GM12878 (cell line): ENCODE measurements around the gene CLSTN2. TPM values are rescaled to one million over a fixed set of nuclear protein-coding genes. Genes with fewer than 3 reads are reported as not detected.

ENCODE experiments used
- ATAC-seq: fragments of 200-7000 bp; cut with Tn5 transposase; 3 replicates; pipeline ENCODE4 v1.9.1; 2020; ENCODE audit warnings: mild to moderate bottlenecking, moderate library complexity
- BruUV-seq: library from RNA; stranded (reverse); fragments of 400-500 nt; replicated peaks from 2 replicates; lab custom pipeline; 2021; lab: Mats Ljungman, UMichigan
- CTCF ChIA-PET: fragments of 300-600 bp; sonication (Branson Sonifier 250); formaldehyde crosslinking; extraction: SDS; loops from one replicate; lab custom pipeline; 2021; ENCODE audit warnings: inconsistent platforms; lab: Yijun Ruan, JAX
- POLR2A ChIA-PET: fragments of 350-600 bp; formaldehyde crosslinking; extraction: SDS; loops from one replicate; lab custom pipeline; 2021; ENCODE audit warnings: inconsistent platforms; lab: Charles Lee
- RAD21 ChIA-PET: fragments of 300-600 bp; sonication (Branson Sonifier 250); formaldehyde crosslinking; loops from one replicate; lab custom pipeline; 2023; ENCODE audit warnings: antibody characterized with exemption; ENCODE audit not compliant: unreplicated experiment; lab: Charles Lee
- SMC1A ChIA-PET: fragments of 300-600 bp; sonication (Branson Sonifier 250); formaldehyde crosslinking; loops from one replicate; lab custom pipeline; 2023; ENCODE audit not compliant: unreplicated experiment, uncharacterized antibody; lab: Charles Lee
- DNase-seq: peaks from one replicate; pipeline ENCODE4 v3.0.0-alpha.2; 2011; ENCODE audit warnings: low read depth, low spot score
- FAIRE-seq: peaks from 3 replicates; lab custom pipeline; 2011; peaks lifted over from hg19 to GRCh38; lab: Jason Lieb, UNC
- H2AFZ ChIP-seq: 2 replicates; pipeline ENCODE4 v1.6.0; 2011; ENCODE audit warnings: low read depth, low read length, control low read depth; ENCODE audit not compliant: control insufficient read depth
- H3K27ac ChIP-seq: 2 replicates; pipeline ENCODE4 v1.5.1; 2011; ENCODE audit warnings: control low read depth; ENCODE audit not compliant: control insufficient read depth, insufficient read depth
- H3K27me3 ChIP-seq, 2 experiments: replicated peaks in 1 of 2; 2 replicates each; pipeline versions ENCODE4 v1.6.0 to v1.6.1; 2011; ENCODE audit warnings: low read length in 1 of 2; ENCODE audit not compliant: control insufficient read depth in 2 of 2, insufficient read depth in 2 of 2
- H3K36me3 ChIP-seq, 2 experiments: 2 replicates each; pipeline ENCODE4 v1.5.1; 2011; ENCODE audit warnings: low read length in 1 of 2; ENCODE audit not compliant: control insufficient read depth in 2 of 2, insufficient read depth in 2 of 2
- H3K4me1 ChIP-seq: 2 replicates; pipeline ENCODE4 v1.6.1; 2011; ENCODE audit warnings: mild to moderate bottlenecking, low read length, moderate library complexity, mixed read lengths; ENCODE audit not compliant: control insufficient read depth, insufficient read depth
- H3K4me2 ChIP-seq: 2 replicates; pipeline ENCODE4 v1.6.0; 2011; ENCODE audit warnings: control low read depth; ENCODE audit not compliant: control insufficient read depth, insufficient read depth
- H3K4me3 ChIP-seq: fragments of 200-600 bp; sonication (generic); 2 replicates; pipeline ENCODE4 v1.5.1; 2016
- H3K79me2 ChIP-seq: 2 replicates; pipeline ENCODE4 v1.6.0; 2011; ENCODE audit warnings: low read length; ENCODE audit not compliant: control insufficient read depth, insufficient read depth
- H3K9ac ChIP-seq: 2 replicates; pipeline ENCODE4 v1.8.0; 2011; ENCODE audit warnings: low read length, control low read depth, mixed read lengths; ENCODE audit not compliant: control insufficient read depth, insufficient read depth
- H3K9me3 ChIP-seq: replicated peaks from 3 replicates; pipeline ENCODE4 v1.5.1; 2011; ENCODE audit warnings: mild to moderate bottlenecking, low read length; ENCODE audit not compliant: control insufficient read depth, insufficient read depth
- H4K20me1 ChIP-seq: 2 replicates; pipeline ENCODE4 v1.6.0; 2011; ENCODE audit not compliant: control insufficient read depth, insufficient read depth
- BMI1 ChIP-seq: fragments of 450-650 bp; IDR thresholded peaks from 2 replicates; pipeline ENCODE4 v1.6.1; 2016; ENCODE audit warnings: mild to moderate bottlenecking, moderate library complexity, borderline replicate concordance
- CBX3 ChIP-seq: fragments of 200-600 bp; sonication (generic); IDR thresholded peaks from 2 replicates; pipeline ENCODE4 v1.6.1; 2016; ENCODE audit warnings: low read depth, borderline replicate concordance
- CBX5 ChIP-seq: sonication (generic); IDR thresholded peaks from 2 replicates; pipeline ENCODE4 v1.6.1; 2016; ENCODE audit warnings: low read depth, moderate library complexity, mild to moderate bottlenecking, inconsistent platforms
- EZH2 ChIP-seq: IDR thresholded peaks from 2 replicates; pipeline ENCODE4 v1.6.1; 2012; ENCODE audit warnings: low read depth, mild to moderate bottlenecking, control low read depth, inconsistent platforms, low read length, borderline replicate concordance; ENCODE audit not compliant: control insufficient read depth
- HSF1 ChIP-seq: fragments of 150-350 bp; IDR thresholded peaks from 2 replicates; pipeline ENCODE4 v1.6.1; 2014; ENCODE audit warnings: mild to moderate bottlenecking, low read depth, low read length
- IKZF1 ChIP-seq: fragments of 450-650 bp; conservative IDR thresholded peaks from 2 replicates; pipeline ENCODE4 v1.6.1; 2017; ENCODE audit warnings: antibody characterized with exemption, mild to moderate bottlenecking
- JUNB ChIP-seq: IDR thresholded peaks from 2 replicates; pipeline ENCODE4 v1.6.1; 2016; ENCODE audit warnings: antibody characterized with exemption, mild to moderate bottlenecking
- MYC ChIP-seq: IDR thresholded peaks from 2 replicates; pipeline ENCODE4 v1.6.1; 2011; ENCODE audit warnings: mild to moderate bottlenecking, low read length, moderate library complexity, inconsistent platforms; ENCODE audit not compliant: insufficient read depth, insufficient replicate concordance, insufficient read length, severe bottlenecking
- POLR2A ChIP-seq: IDR thresholded peaks from 2 replicates; pipeline ENCODE4 v1.6.1; 2011; ENCODE audit warnings: low read depth, mild to moderate bottlenecking, low read length
- PRDM15 ChIP-seq: fragments of 450-650 bp; formaldehyde crosslinking; IDR thresholded peaks from 2 replicates; pipeline ENCODE4 v1.4.0; 2020; ENCODE audit warnings: mild to moderate bottlenecking, moderate library complexity
- SMAD1 ChIP-seq: fragments of 450-650 bp; IDR thresholded peaks from 2 replicates; pipeline ENCODE4 v1.6.1; 2018; ENCODE audit warnings: mild to moderate bottlenecking, low read depth; ENCODE audit not compliant: partially characterized antibody
- SREBF1 ChIP-seq: IDR thresholded peaks from 2 replicates; pipeline ENCODE4 v1.6.1; 2012; ENCODE audit warnings: mild to moderate bottlenecking, low read length
- USF2 ChIP-seq: IDR thresholded peaks from 2 replicates; pipeline ENCODE4 v1.6.1; 2011; ENCODE audit warnings: low read depth, low read length, improper control_type of control experiment, borderline replicate concordance
- YBX1 ChIP-seq: fragments of 450-650 bp; IDR thresholded peaks from 2 replicates; pipeline ENCODE4 v1.6.1; 2016; ENCODE audit warnings: antibody characterized with exemption
- ZNF274 ChIP-seq: IDR thresholded peaks from one replicate; pipeline ENCODE4 v1.8.0; 2011; ENCODE audit not compliant: insufficient read length, insufficient read depth
- WGBS: methylation state at CpG from one replicate; pipeline ENCODE4 v1.1.6; 2016; ENCODE audit warnings: low lambda C conversion rate; ENCODE audit not compliant: insufficient replicate concordance, insufficient coverage; ENCODE audit errors: missing lambda C conversion rate; 5-methylcytosine and 5-hydroxymethylcytosine counted together
- in situ Hi-C: fragments of 300-500 bp; cut with MboI; formaldehyde crosslinking; loops from 9 replicates; pipeline ENCODE4 v1.14.3; 2018; ENCODE audit warnings: mixed read lengths
- intact Hi-C: fragments of 100-400 bp; cut with micrococcal nuclease; formaldehyde crosslinking; loops from one replicate; pipeline ENCODE4 v1.14.2; 2022; ENCODE audit not compliant: unreplicated experiment
- polyA plus RNA-seq, 11 experiments: library from polyadenylated mRNA; depleted of rRNA in 4 of 11; unstranded in 6 of 11; stranded (reverse) in 5 of 11; fragments of >200 nt; fragmentation: Nextera tagmentation in 4 of 11; fragmentation: Illumina TruSeq in 1 of 11; extraction: Ambion mirVana in 4 of 11; extraction: Trizol in 1 of 11; gene quantifications; 1 replicate in 1 of 11; 2 replicates in 10 of 11; pipeline versions ENCODE4 v1.2.1 to v1.2.3, GENCODE V29; 2011 to 2016; ENCODE audit warnings: inconsistent platforms in 2 of 11, missing spikeins in 2 of 11, low read depth in 1 of 11
- total RNA-seq, 4 experiments: library from RNA; depleted of rRNA in 3 of 4; stranded (reverse); fragments of >200 nt in 3 of 4; fragmentation: Illumina TruSeq in 1 of 4; extraction: Trizol in 1 of 4; gene quantifications; 2 replicates each; pipeline versions ENCODE4 v1.2.1 to v1.2.3, GENCODE V29; 2013 to 2021

Gene CLSTN2
- total and polyA plus RNA-seq, 10 of the 15 experiments (the other 5 are each of a cell fraction or from before 2014, with no cell fraction given): under 0.01 to 0.10 (median under 0.01) TPM; not detected in 5

GRCh38 chr3:139906418-139906817, 28.6 kb upstream of the CLSTN2 start:
- H3K27me3 ChIP-seq: no peaks in the 10 kb centered on the region
- no peaks in the 10 kb centered on the region for H3K79me2 ChIP-seq
- SMC1A ChIA-PET: no interaction called here
- no peak overlapping the region for H3K4me2 ChIP-seq
- H3K4me1 ChIP-seq: no peaks in the 10 kb centered on the region
- H3K9ac ChIP-seq: no peak overlapping the region
- intact Hi-C loops: no loop called here
- TF ChIP-seq PRDM15 (CRISPR knock-in tag) (no peak), USF2 (no peak), CBX5 (no peak), HSF1 (no peak), SMAD1 (no peak), CBX3 (no peak), YBX1 (no peak), MYC (no peak), EZH2 (no peak), POLR2A (no peak), BMI1 (no peak), IKZF1 (no peak), ZNF274 (no peak), SREBF1 (no peak), JUNB (no peak)
- TF ChIP-seq, all 136 proteins: peak for 0
- ATAC-seq (no peak), FAIRE-seq (no peak), DNase-seq (no peak)
- no peaks in the 10 kb centered on the region for H3K9me3 ChIP-seq
- no peak overlapping the region for H2AFZ ChIP-seq
- BruUV-seq: no TSS peak
- ChIA-PET POLR2A (no interaction called here), RAD21 (no interaction called here), CTCF (no interaction called here)
- no peak overlapping the region for H3K4me3 ChIP-seq
- no peak overlapping the region for H3K27ac ChIP-seq
- WGBS: 0% methylated on average over 1 of the region's 1 CpG
- in situ Hi-C loops: no loop called here
- no peaks in the 10 kb centered on the region for H4K20me1 ChIP-seq
- no peaks in the 10 kb centered on the region for H3K36me3 ChIP-seq
